Effector memory CD4-positive, alpha-beta T cell (primary cell): ENCODE results near the gene PARP12.

ENCODE experiments used
- DNase-seq, 3 donors: peaks; one replicate each; pipeline ENCODE4 v3.0.0-alpha.2; 2020
- H3K27ac ChIP-seq: 2 replicates; pipeline ENCODE4 v1.7.0; 2013; ENCODE audit warnings: mild to moderate bottlenecking, low read length, moderate library complexity; ENCODE audit not compliant: insufficient read depth, poor library complexity, severe bottlenecking
- H3K27me3 ChIP-seq: replicated peaks from 2 replicates; pipeline ENCODE4 v1.7.0; 2013; ENCODE audit warnings: mild to moderate bottlenecking, low read length; ENCODE audit not compliant: insufficient read depth, control insufficient read depth, poor library complexity, severe bottlenecking
- H3K36me3 ChIP-seq: 2 replicates; pipeline ENCODE4 v1.7.0; 2013; ENCODE audit warnings: mild to moderate bottlenecking, low read length, moderate library complexity; ENCODE audit not compliant: control insufficient read depth, insufficient read depth
- H3K4me1 ChIP-seq: 2 replicates; pipeline ENCODE4 v1.7.0; 2013; ENCODE audit warnings: low read length, mild to moderate bottlenecking; ENCODE audit not compliant: control insufficient read depth, insufficient read depth, poor library complexity, severe bottlenecking
- H3K4me3 ChIP-seq: 2 replicates; pipeline ENCODE4 v1.7.0; 2013; ENCODE audit warnings: low read length, low read depth, mild to moderate bottlenecking; ENCODE audit not compliant: insufficient read depth, poor library complexity, severe bottlenecking
- H3K9me3 ChIP-seq: 2 replicates; pipeline ENCODE4 v1.7.0; 2013; ENCODE audit warnings: mild to moderate bottlenecking, low read length, moderate library complexity; ENCODE audit not compliant: control insufficient read depth

Gene PARP12

GRCh38 chr7:140051820-140052219 is 10.9 kb downstream of the PARP12 start:
- Histone ChIP-seq H3K27ac (no peak overlapping the region), H3K27me3 (no peaks in the 10 kb centered on the region), H3K4me1 (no peaks in the 10 kb centered on the region), H3K4me3 (no peak overlapping the region), H3K36me3 (peaks cover 23% of the 10 kb centered on the region), H3K9me3 (no peaks in the 10 kb centered on the region)
- no peak for DNase-seq

GRCh38 chr7:140050100-140050499 is 12.7 kb downstream of the PARP12 start:
- Histone ChIP-seq H3K27me3 (no peaks in the 10 kb centered on the region), H3K4me3 (no peak overlapping the region), H3K4me1 (no peaks in the 10 kb centered on the region), H3K27ac (no peak overlapping the region), H3K36me3 (peaks cover 22% of the 10 kb centered on the region), H3K9me3 (no peaks in the 10 kb centered on the region)
- DNase-seq = no peak

- H3K4me3 ChIP-seq = no peak overlapping the region
- H3K9me3 ChIP-seq = no peaks in the 10 kb centered on the region
- H3K27me3 ChIP-seq = no peaks in the 10 kb centered on the region
- H3K27ac ChIP-seq = no peak overlapping the region
- DNase-seq = no peak
- H3K36me3 ChIP-seq = peaks cover 20% of the 10 kb centered on the region
- H3K4me1 ChIP-seq = no peaks in the 10 kb centered on the region
Measured at GRCh38 chr7:140049339-140050024, 13.3 kb downstream of the PARP12 start.

GRCh38 chr7:140048989-140049338 is 13.8 kb downstream of the PARP12 start:
- H3K27ac ChIP-seq = no peak overlapping the region
- no peak for DNase-seq
- H3K9me3 ChIP-seq = no peaks in the 10 kb centered on the region
- H3K4me3 ChIP-seq = no peak overlapping the region
- peaks cover 20% of the 10 kb centered on the region for H3K36me3 ChIP-seq
- H3K27me3 ChIP-seq = no peaks in the 10 kb centered on the region
- H3K4me1 ChIP-seq = no peaks in the 10 kb centered on the region

GRCh38 chr7:140048138-140048537 is 14.6 kb downstream of the PARP12 start:
- Histone ChIP-seq H3K27me3 (no peaks in the 10 kb centered on the region), H3K27ac (no peak overlapping the region), H3K36me3 (peaks cover 27% of the 10 kb centered on the region), H3K4me1 (no peaks in the 10 kb centered on the region), H3K4me3 (no peak overlapping the region), H3K9me3 (no peaks in the 10 kb centered on the region)
- no peak for DNase-seq

GRCh38 chr7:140047197-140047596 is 15.6 kb downstream of the PARP12 start:
- no peaks in the 10 kb centered on the region for H3K4me1 ChIP-seq
- H3K36me3 ChIP-seq = peaks cover 33% of the 10 kb centered on the region
- H3K27me3 ChIP-seq = no peaks in the 10 kb centered on the region
- no peak overlapping the region for H3K4me3 ChIP-seq
- H3K27ac ChIP-seq = no peak overlapping the region
- DNase-seq = no peak
- no peaks in the 10 kb centered on the region for H3K9me3 ChIP-seq

- Histone ChIP-seq H3K36me3 (peaks cover 48% of the 10 kb centered on the region), H3K9me3 (no peaks in the 10 kb centered on the region), H3K4me1 (no peaks in the 10 kb centered on the region), H3K27me3 (no peaks in the 10 kb centered on the region), H3K4me3 (no peak overlapping the region), H3K27ac (no peak overlapping the region)
- DNase-seq = no peak
Measured at GRCh38 chr7:140045697-140046096, 17.1 kb downstream of the PARP12 start.

GRCh38 chr7:140044251-140044650 is 18.5 kb downstream of the PARP12 start:
- no peaks in the 10 kb centered on the region for H3K9me3 ChIP-seq
- peaks cover 61% of the 10 kb centered on the region for H3K36me3 ChIP-seq
- H3K4me1 ChIP-seq = no peaks in the 10 kb centered on the region
- DNase-seq = no peak
- H3K27me3 ChIP-seq = no peaks in the 10 kb centered on the region
- H3K27ac ChIP-seq = no peak overlapping the region
- H3K4me3 ChIP-seq = no peak overlapping the region

GRCh38 chr7:140042386-140042670 is 20.4 kb downstream of the PARP12 start:
- no peaks in the 10 kb centered on the region for H3K4me1 ChIP-seq
- H3K27me3 ChIP-seq = no peaks in the 10 kb centered on the region
- no peak overlapping the region for H3K27ac ChIP-seq
- peaks cover 73% of the 10 kb centered on the region for H3K36me3 ChIP-seq
- no peak for DNase-seq
- no peaks in the 10 kb centered on the region for H3K9me3 ChIP-seq
- H3K4me3 ChIP-seq = no peak overlapping the region

GRCh38 chr7:140041659-140042385 is 20.9 kb downstream of the PARP12 start:
- no peaks in the 10 kb centered on the region for H3K27me3 ChIP-seq
- H3K9me3 ChIP-seq = no peaks in the 10 kb centered on the region
- DNase-seq = no peak
- H3K4me3 ChIP-seq = no peak overlapping the region
- H3K36me3 ChIP-seq = peaks cover 74% of the 10 kb centered on the region
- no peaks in the 10 kb centered on the region for H3K4me1 ChIP-seq
- H3K27ac ChIP-seq = no peak overlapping the region
